Renal pelvis (tissue), 4 donors: ENCODE data around the gene LRP1-AS. TPM values are rescaled to one million over a fixed set of nuclear protein-coding genes. Genes with fewer than 3 reads are reported as not detected.
A peak's percentile ranks its signal among the peaks of the same experiment; 100 is the strongest.

Experiments
- DNase-seq: peaks from one replicate; pipeline ENCODE4 v3.0.0-alpha.2; 2013
- polyA plus RNA-seq, 3 donors: library from polyadenylated mRNA; unstranded; fragments of 120-200 nt; gene quantifications; one replicate each; pipeline ENCODE4 v1.2.1, GENCODE V29; 2013; ENCODE audit not compliant: insufficient read length in 3 of 3

LRP1-AS gene
- polyA plus RNA-seq, 3 donors = not detected

DNA sequence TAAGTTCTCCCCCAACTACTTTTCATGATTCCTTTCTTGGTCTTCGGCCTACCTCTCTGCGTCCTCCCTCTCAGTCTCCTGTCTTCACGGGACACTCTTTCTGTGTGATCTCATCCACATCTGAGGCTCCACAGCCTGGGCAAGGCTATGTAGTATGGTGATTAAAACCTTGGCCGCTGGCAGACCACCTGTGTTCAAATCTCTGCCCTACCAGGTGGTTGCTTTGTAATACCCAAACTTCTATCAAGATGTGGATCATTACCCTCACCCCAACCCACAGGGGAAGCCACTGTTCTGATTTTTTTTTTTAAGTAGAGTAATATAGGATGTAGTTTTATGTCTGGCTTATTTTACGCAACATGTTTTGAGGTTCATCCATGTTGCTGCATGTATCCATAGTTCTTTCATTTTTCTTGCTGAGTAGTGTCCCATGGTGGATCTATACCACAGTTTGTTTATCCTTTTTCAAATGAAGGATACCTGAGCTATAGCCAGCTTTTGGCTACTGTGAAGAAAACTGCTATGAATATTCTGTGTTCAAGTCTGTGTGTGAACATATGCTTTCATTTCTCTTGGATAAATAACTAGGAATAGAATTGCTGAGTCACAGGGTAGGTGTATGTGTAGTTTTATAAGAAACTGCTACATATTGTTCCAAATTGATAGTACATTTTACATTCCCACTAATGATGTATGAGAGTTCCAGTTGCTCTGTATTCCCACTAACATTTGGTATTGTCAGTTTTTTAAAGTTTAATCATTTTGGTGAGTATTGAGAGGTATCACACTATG lies 27.9 kb downstream of the LRP1-AS start:
- DNase-seq = no peak

DNA sequence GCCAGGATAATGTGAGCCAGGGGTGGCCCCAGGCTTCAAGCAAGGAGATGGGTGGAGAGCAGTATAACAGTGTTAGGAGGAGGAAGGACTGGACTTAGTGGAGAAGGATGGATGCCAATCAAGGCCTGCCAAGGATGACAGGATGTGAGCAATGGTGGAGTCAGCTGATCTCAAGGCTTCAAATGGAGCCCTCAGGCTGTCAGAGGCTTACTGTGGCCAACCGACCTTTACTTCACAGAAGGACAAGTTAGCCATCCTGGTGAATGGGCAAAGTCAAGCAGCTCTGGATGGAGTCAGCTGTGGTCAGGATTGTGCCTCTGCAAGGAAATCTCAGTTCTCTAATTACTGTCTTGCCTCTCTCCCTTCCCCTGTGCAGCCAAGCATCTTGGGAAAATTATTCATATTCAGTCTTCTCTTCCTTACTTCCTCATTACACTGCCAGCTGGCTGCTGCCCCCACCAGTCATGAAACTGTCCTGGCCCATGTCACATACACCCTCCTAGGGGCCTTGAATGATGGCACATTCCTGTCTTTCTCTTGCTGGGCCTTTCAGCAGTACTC lies 28.6 kb downstream of the LRP1-AS start:
- no peak for DNase-seq

DNA sequence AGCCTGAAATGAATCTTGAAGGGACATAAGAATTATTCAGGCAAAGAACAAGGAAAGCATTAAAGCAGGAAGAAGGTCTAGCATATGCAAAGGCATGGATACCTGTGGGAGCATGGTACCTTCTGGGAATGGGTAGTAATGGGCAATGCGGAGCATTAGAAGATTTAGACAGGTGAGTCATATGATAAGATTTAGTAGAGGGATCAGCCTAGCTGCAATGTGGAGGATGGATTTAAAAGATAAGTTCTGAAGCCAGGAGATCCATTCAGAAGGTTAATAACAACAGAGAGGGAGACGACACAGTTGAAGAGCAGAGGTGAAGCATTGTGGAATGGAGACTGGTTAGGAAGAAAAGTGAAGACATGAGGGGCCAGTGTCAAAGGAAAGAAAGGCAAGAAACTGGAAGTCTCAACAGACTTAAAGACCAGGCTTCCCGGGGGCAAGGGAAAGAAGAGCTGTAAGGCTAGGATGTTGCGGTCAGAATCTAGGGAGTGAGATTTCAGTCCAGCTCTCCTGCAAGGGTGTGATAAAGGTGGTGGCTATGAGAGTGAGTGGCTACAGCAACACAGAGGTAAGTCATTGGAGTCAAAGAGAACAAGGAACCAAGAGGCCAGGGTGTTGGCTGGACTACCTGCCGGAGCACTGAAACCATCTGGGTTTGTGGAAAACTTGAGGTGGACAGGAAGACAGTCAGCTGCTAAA lies 30.7 kb downstream of the LRP1-AS start:
- no peak for DNase-seq

- no peak for DNase-seq
Observed at GRCh38 chr12:57112492-57113294, 34.7 kb downstream of the LRP1-AS start.

GRCh38 chr12:57111031-57111734 lies 36.2 kb downstream of the LRP1-AS start, which contains the start of gene STAT6:
TSS of gene STAT6 (minus strand) at chr12:57111362. CDS start at chr12:57108278, 3,084 bp downstream.
- peak; percentile 79 for DNase-seq

- DNase-seq = no peak
Observed at GRCh38 chr12:57110104-57111030, 37.1 kb downstream of the LRP1-AS start.

DNA sequence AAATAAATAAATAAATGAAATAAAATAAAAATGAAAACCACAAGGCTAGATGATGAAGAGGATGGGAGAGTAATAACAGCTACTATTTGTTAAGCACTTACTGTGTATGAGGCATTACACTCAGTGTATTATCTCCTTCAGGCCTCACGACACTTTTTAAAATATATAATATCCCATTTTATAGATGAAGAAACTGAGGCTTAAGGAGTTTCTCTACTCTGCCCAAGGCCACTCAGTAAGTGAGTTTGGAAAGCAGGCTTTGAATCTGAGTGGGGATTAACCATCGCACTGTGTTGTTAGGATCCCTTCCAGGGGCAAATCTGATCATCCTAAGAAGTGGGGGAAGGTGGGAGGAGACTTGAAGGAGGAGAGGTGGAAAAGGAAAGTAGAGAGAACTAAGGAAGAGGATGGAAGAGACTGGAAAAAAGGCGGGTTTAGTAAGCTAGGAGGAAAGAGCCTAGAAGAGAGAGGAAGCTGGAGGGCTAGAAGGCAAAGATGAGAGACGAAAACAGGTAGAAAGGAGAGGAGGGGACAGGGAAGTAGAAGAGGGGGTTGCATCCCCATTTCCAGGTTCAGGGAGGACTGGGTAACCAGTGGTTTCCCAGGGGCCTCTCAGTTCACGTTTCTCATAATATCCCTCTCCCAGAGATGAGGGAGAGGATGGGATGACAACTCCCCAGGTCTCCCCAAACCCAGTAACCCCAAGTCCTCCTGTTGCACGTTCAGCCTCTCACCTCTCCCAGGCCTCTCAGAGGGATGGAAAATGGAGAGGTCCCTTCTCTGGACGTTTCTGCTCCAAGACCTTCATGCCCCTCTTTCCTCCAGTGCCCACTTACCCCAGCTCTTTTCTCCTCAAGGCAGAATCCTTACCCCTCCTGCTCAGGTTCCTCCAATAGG lies 38.0 kb downstream of the LRP1-AS start:
- DNase-seq = no peak

- DNase-seq = no peak
Observed at GRCh38 chr12:57107456-57108155, 39.8 kb downstream of the LRP1-AS start.

DNA sequence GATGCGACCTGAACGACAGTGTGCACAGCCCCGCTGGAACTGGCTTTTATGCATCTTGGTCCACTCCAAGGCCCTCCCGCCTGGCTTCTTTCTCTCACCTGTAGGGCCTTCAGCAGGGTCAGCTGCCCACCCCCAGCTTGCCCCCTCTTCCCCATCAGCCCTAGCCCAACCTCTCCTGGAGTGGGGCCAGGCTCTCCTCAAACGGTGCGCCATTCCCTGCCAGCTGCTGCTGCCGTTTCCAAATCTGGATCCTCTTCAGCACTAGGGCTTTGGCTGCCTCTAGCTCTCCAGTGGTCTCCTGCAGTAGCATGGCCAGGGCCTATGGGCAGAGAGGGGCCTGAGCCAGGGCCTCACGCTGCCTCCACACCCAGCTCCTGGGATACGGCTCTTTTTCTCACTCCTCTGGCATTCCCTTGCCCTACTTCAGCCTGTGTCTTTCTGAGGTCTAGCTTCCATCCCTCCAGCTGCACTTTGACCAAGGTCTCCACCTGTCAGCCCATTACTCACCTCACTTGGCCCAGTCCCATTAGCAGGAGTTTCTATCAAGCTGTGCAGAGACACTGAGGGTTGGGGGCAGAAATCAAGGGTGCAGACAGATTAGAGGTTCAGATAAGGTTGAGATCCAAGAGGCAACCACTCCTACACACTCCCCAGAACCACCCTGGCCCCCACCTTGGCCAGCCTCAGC lies 41.3 kb downstream of the LRP1-AS start:
- no peak for DNase-seq

GRCh38 chr12:57105011-57105753 lies 42.2 kb downstream of the LRP1-AS start:
- DNase-seq = no peak

DNA sequence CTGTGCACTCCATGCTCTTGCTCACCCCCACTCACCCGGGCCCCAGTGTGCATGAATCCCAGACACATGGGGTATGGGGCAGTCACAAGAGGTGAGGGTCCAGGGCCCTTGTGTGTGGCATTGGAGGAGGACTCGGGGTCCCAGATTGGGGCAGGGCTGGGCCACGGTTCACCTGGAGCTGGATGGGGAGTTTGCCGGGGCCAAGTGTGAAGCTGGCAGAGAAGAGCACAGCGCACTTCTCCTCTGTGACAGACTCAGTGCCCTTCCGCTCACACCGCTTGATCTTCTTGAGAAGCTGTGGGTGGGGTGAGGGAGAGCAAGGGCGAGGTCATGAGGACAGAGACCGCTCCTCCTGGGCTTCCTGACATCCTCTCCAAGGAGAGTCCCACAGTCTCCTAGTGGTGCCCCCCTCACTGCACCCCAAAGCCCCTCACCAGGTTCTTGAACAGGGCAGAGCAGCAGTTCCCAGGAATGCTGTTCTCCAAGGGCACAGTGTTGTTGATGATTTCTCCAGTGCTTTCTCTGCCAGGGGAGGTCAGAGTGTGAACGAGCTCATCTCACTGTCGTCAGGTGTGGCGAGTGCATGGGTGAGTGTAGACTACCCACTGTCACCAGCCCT lies 43.0 kb downstream of the LRP1-AS start:
- DNase-seq = no peak

DNA sequence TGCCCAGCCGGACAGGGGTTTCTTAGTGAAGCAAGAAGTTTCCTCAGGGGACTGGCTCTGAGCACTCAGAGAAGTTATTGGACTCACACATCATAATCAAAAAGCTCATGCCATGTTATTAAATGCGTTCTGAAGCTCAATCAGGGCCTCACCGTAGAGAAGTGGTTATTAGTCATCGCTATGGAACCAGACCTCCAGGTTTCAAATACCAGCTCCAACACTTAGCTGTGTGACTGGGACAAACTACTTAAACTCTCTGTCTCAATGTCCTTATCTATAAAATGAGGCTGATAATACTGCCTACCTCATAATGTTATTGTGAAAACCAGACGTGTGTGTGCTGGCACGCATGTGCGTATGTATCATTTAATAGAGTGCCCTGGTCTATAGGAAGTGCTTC lies 43.6 kb downstream of the LRP1-AS start:
- no peak for DNase-seq

GRCh38 chr12:57101892-57102695 lies 45.3 kb downstream of the LRP1-AS start:
- no peak for DNase-seq

- DNase-seq = no peak
Observed at GRCh38 chr12:57099766-57100165, 47.7 kb downstream of the LRP1-AS start.

GRCh38 chr12:57099047-57099714 lies 48.2 kb downstream of the LRP1-AS start:
- no peak for DNase-seq
